Nephron progenitor cell (in vitro differentiated cells): ENCODE results near the gene CFTR.

Experiments
- DNase-seq: peaks from one replicate; pipeline ENCODE4 v3.0.0; 2021
- H3K27ac Mint-ChIP-seq: 2 replicates; pipeline ENCODE4 v1.8.0; 2021; ENCODE audit warnings: mild to moderate bottlenecking, moderate library complexity, mixed read lengths
- H3K27me3 Mint-ChIP-seq: 2 replicates; pipeline ENCODE4 v1.8.0; 2021; ENCODE audit warnings: mild to moderate bottlenecking, low read depth, mixed read lengths; ENCODE audit not compliant: poor library complexity
- H3K36me3 Mint-ChIP-seq: 2 replicates; pipeline ENCODE4 v1.8.0; 2021; ENCODE audit warnings: low read depth, mixed read lengths
- H3K4me1 Mint-ChIP-seq: 2 replicates; pipeline ENCODE4 v1.8.0; 2021; ENCODE audit warnings: mixed read lengths
- H3K4me3 Mint-ChIP-seq: 2 replicates; pipeline ENCODE4 v1.8.0; 2021; ENCODE audit warnings: mild to moderate bottlenecking, moderate library complexity, mixed read lengths
- H3K9me3 Mint-ChIP-seq: 2 replicates; pipeline ENCODE4 v1.8.0; 2021; ENCODE audit warnings: mild to moderate bottlenecking, moderate library complexity, mixed read lengths
- CTCF ChIP-seq: fragments of 200-600 bp; sonication (generic); IDR thresholded peaks from 2 replicates; pipeline ENCODE4 v1.5.0; 2021; ENCODE audit warnings: antibody characterized with exemption

CFTR gene

GRCh38 chr7:117559391-117559790 is 79.6 kb downstream of the CFTR start:
- peaks cover 3% of the 10 kb centered on the region for H3K27me3 Mint-ChIP-seq
- no peak for TF ChIP-seq CTCF
- no peak overlapping the region for H3K4me3 Mint-ChIP-seq
- H3K9me3 Mint-ChIP-seq: no peaks in the 10 kb centered on the region
- no peaks in the 10 kb centered on the region for H3K36me3 Mint-ChIP-seq
- H3K27ac Mint-ChIP-seq: no peak overlapping the region
- no peaks in the 10 kb centered on the region for H3K4me1 Mint-ChIP-seq
- no peak for DNase-seq

DNA sequence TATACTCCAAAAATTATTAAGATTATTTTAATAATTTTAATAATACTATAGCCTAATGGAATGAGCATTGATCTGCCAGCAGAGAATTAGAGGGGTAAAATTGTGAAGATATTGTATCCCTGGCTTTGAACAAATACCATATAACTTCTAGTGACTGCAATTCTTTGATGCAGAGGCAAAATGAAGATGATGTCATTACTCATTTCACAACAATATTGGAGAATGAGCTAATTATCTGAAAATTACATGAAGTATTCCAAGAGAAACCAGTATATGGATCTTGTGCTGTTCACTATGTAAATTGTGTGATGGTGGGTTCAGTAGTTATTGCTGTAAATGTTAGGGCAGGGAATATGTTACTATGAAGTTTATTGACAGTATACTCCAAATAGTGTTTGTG is 80.2 kb downstream of the CFTR start:
- H3K27ac Mint-ChIP-seq: no peak overlapping the region
- no peak for DNase-seq
- no peaks in the 10 kb centered on the region for H3K36me3 Mint-ChIP-seq
- H3K27me3 Mint-ChIP-seq: peaks cover 3% of the 10 kb centered on the region
- no peak overlapping the region for H3K4me3 Mint-ChIP-seq
- no peak for TF ChIP-seq CTCF
- no peaks in the 10 kb centered on the region for H3K9me3 Mint-ChIP-seq
- H3K4me1 Mint-ChIP-seq: no peaks in the 10 kb centered on the region

- Mint-ChIP-seq H3K4me1 (no peaks in the 10 kb centered on the region), H3K27ac (no peak overlapping the region), H3K27me3 (peaks cover 3% of the 10 kb centered on the region), H3K36me3 (no peaks in the 10 kb centered on the region), H3K9me3 (no peaks in the 10 kb centered on the region), H3K4me3 (no peak overlapping the region)
- no peak for TF ChIP-seq CTCF
- DNase-seq: no peak
These were observed 82.9 kb downstream of the CFTR start for GRCh38 chr7:117562759-117563158.

DNA sequence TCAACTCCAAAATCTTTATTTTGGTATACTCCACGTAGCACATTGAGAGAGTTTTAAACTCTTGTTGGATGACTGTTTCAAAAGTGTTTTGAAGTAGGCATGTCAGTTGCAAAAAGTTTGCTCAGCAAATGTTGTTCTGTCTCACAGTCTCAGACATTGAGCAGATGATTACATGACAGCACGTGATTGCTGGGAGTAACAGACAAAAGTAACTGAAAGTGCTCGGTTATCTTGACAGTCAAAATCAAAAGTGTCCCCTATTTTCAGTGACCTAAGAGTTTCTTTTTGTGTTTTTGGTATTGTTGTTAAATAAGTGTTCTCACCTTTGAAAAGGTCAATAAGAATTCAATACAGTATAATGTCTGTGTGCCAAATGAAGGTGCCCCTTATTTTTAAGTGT is 84.3 kb downstream of the CFTR start:
- no peaks in the 10 kb centered on the region for H3K36me3 Mint-ChIP-seq
- no peak overlapping the region for H3K27ac Mint-ChIP-seq
- no peaks in the 10 kb centered on the region for H3K4me1 Mint-ChIP-seq
- peaks cover 3% of the 10 kb centered on the region for H3K27me3 Mint-ChIP-seq
- no peak for TF ChIP-seq CTCF
- DNase-seq: no peak
- no peaks in the 10 kb centered on the region for H3K9me3 Mint-ChIP-seq
- H3K4me3 Mint-ChIP-seq: no peak overlapping the region

DNA sequence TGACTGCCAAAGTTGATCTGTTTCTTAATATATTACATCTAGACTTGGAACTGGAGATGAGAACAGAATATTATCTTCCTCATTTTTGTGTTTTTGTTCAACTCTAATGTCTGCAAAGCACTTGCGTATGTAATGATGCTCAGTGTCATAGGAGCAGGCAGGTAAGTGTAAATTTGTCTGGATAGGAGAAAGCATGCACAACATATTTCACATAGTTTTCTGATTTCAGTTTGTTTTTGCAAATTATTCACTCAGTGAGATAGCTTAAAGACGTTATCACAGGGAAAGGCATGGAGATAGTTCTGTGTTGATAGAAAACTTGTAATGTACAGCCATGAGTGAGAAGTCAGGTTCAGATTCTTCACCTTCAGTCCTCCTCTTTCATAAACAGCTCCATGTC is 84.8 kb downstream of the CFTR start:
- no peaks in the 10 kb centered on the region for H3K4me1 Mint-ChIP-seq
- no peaks in the 10 kb centered on the region for H3K36me3 Mint-ChIP-seq
- H3K9me3 Mint-ChIP-seq: no peaks in the 10 kb centered on the region
- no peak for TF ChIP-seq CTCF
- DNase-seq: no peak
- H3K27me3 Mint-ChIP-seq: peaks cover 3% of the 10 kb centered on the region
- no peak overlapping the region for H3K4me3 Mint-ChIP-seq
- H3K27ac Mint-ChIP-seq: no peak overlapping the region

- no peaks in the 10 kb centered on the region for H3K4me1 Mint-ChIP-seq
- no peak overlapping the region for H3K4me3 Mint-ChIP-seq
- no peaks in the 10 kb centered on the region for H3K9me3 Mint-ChIP-seq
- no peak for DNase-seq
- no peak for TF ChIP-seq CTCF
- H3K36me3 Mint-ChIP-seq: no peaks in the 10 kb centered on the region
- H3K27me3 Mint-ChIP-seq: peaks cover 3% of the 10 kb centered on the region
- H3K27ac Mint-ChIP-seq: no peak overlapping the region
These were observed 85.4 kb downstream of the CFTR start for GRCh38 chr7:117565226-117565625.
